ENCODE measurements around the gene MAP3K13.

The MAP3K13 gene

GRCh38 chr3:185387646-185388045 is 24.7 kb downstream of the MAP3K13 start:
- no peaks in the 10 kb centered on the region for H4K20me1 ChIP-seq (ENCODE audit: control insufficient read depth, insufficient read depth, low read depth, low read length)
- H3K79me2 ChIP-seq (ENCODE audit: control insufficient read depth, low read length), result no peaks in the 10 kb centered on the region
- no peaks in the 10 kb centered on the region for H3K4me1 ChIP-seq (ENCODE audit: control insufficient read depth, low read length)
- no peaks in the 10 kb centered on the region for H3K9me2 ChIP-seq (replicated peaks; ENCODE audit: control insufficient read depth, low read length)
- H3K27ac ChIP-seq (ENCODE audit: low read depth, low read length), result no peak overlapping the region
- no peaks in the 10 kb centered on the region for H3K36me3 ChIP-seq (ENCODE audit: control insufficient read depth, low read length)
- H3F3A ChIP-seq (ENCODE audit: control insufficient read depth, insufficient read depth), result no peaks in the 10 kb centered on the region
- H3K9me3 ChIP-seq (ENCODE audit: control insufficient read depth, insufficient read depth, low read length), result no peaks in the 10 kb centered on the region
- H3K4me3 ChIP-seq (ENCODE audit: low read length), result no peak overlapping the region
- H3K4me2 ChIP-seq (ENCODE audit: low read length), result no peak overlapping the region
- H3K27me3 ChIP-seq (ENCODE audit: control insufficient read depth, low read length), result no peaks in the 10 kb centered on the region
- TF ChIP-seq CTCF (IDR thresholded peaks at IDR 0.05; ENCODE audit: low read depth, low read length, poor library complexity, severe bottlenecking) (no peak), EZH2phosphoT487 (IDR thresholded peaks at IDR 0.05; ENCODE audit: borderline replicate concordance, low read length) (no peak)

GRCh38 chr3:185393055-185393454 is 30.1 kb downstream of the MAP3K13 start:
- Histone ChIP-seq H3K9me2 (replicated peaks; ENCODE audit: control insufficient read depth, low read length) (no peaks in the 10 kb centered on the region), H3K4me3 (ENCODE audit: low read length) (no peak overlapping the region), H3K36me3 (ENCODE audit: control insufficient read depth, low read length) (no peaks in the 10 kb centered on the region), H3K27ac (ENCODE audit: low read depth, low read length) (no peak overlapping the region), H3F3A (ENCODE audit: control insufficient read depth, insufficient read depth) (no peaks in the 10 kb centered on the region), H3K79me2 (ENCODE audit: control insufficient read depth, low read length) (no peaks in the 10 kb centered on the region), H3K9me3 (ENCODE audit: control insufficient read depth, insufficient read depth, low read length) (no peaks in the 10 kb centered on the region), H3K4me2 (ENCODE audit: low read length) (no peak overlapping the region), H3K4me1 (ENCODE audit: control insufficient read depth, low read length) (no peaks in the 10 kb centered on the region), H4K20me1 (ENCODE audit: control insufficient read depth, insufficient read depth, low read depth, low read length) (no peaks in the 10 kb centered on the region), H3K27me3 (ENCODE audit: control insufficient read depth, low read length) (no peaks in the 10 kb centered on the region)
- no peak for TF ChIP-seq EZH2phosphoT487 (IDR thresholded peaks at IDR 0.05; ENCODE audit: borderline replicate concordance, low read length)
- TF ChIP-seq CTCF (IDR thresholded peaks at IDR 0.05; ENCODE audit: low read depth, low read length, poor library complexity, severe bottlenecking), result no peak

GRCh38 chr3:185397676-185398075 is 34.7 kb downstream of the MAP3K13 start:
- no peaks in the 10 kb centered on the region for H4K20me1 ChIP-seq (ENCODE audit: control insufficient read depth, insufficient read depth, low read depth, low read length)
- H3K4me3 ChIP-seq (ENCODE audit: low read length), result no peak overlapping the region
- no peaks in the 10 kb centered on the region for H3K79me2 ChIP-seq (ENCODE audit: control insufficient read depth, low read length)
- no peaks in the 10 kb centered on the region for H3K9me3 ChIP-seq (ENCODE audit: control insufficient read depth, insufficient read depth, low read length)
- no peaks in the 10 kb centered on the region for H3K4me1 ChIP-seq (ENCODE audit: control insufficient read depth, low read length)
- no peaks in the 10 kb centered on the region for H3F3A ChIP-seq (ENCODE audit: control insufficient read depth, insufficient read depth)
- no peaks in the 10 kb centered on the region for H3K9me2 ChIP-seq (replicated peaks; ENCODE audit: control insufficient read depth, low read length)
- TF ChIP-seq CTCF (IDR thresholded peaks at IDR 0.05; ENCODE audit: low read depth, low read length, poor library complexity, severe bottlenecking) (no peak), EZH2phosphoT487 (IDR thresholded peaks at IDR 0.05; ENCODE audit: borderline replicate concordance, low read length) (no peak)
- H3K27ac ChIP-seq (ENCODE audit: low read depth, low read length), result no peak overlapping the region
- peaks cover 5% of the 10 kb centered on the region; the same call in 1 of the 2 replicates for H3K27me3 ChIP-seq (ENCODE audit: control insufficient read depth, low read length)
- no peaks in the 10 kb centered on the region for H3K36me3 ChIP-seq (ENCODE audit: control insufficient read depth, low read length)
- no peak overlapping the region for H3K4me2 ChIP-seq (ENCODE audit: low read length)

All from DOHH2 (cell line).